Natural killer cell treated with Interleukin-12 subunit alpha and Interleukin-12 subunit beta and Interleukin-15 and Interleukin-18, amount 100 ng/mL, for 72 hours (primary cell): ENCODE measurements around the gene SEPHS1. TPM values are rescaled to one million over a fixed set of nuclear protein-coding genes. Genes with fewer than 3 reads are reported as not detected.
"Not testable (repeated sequence)": the region's sequence is repeated elsewhere in the genome, so short reads cannot be mapped to it uniquely, and the experiment has no call there.

ENCODE experiments used
- ATAC-seq, 2 donors: fragments of 150-1000 bp; cut with Tn5 transposase in 1 of 2; sonication (Bioruptor Pico), chemical (Tn5 transposase) in 1 of 2; 2 replicates each; pipeline ENCODE4 v1.10.0; 2021
- DNase-seq: peaks from one replicate; pipeline ENCODE4 v3.0.0; 2022; ENCODE audit warnings: low spot score
- H3K27ac Mint-ChIP-seq, 2 donors: 1 replicate in 1 of 2; 2 replicates in 1 of 2; pipeline ENCODE4 v1.8.0; 2022; ENCODE audit warnings: mixed read lengths in 2 of 2, mild to moderate bottlenecking in 1 of 2, moderate library complexity in 1 of 2
- H3K27me3 Mint-ChIP-seq, 2 donors: 1 replicate in 1 of 2; 2 replicates in 1 of 2; pipeline ENCODE4 v1.8.0; 2022; ENCODE audit warnings: mixed read lengths in 2 of 2
- H3K36me3 Mint-ChIP-seq: one replicate; pipeline ENCODE4 v1.8.0; 2022; ENCODE audit warnings: mixed read lengths
- H3K4me1 Mint-ChIP-seq, 2 donors: 1 replicate in 1 of 2; 2 replicates in 1 of 2; pipeline ENCODE4 v1.8.0; 2022; ENCODE audit warnings: low read depth in 2 of 2, mixed read lengths in 2 of 2, mild to moderate bottlenecking in 1 of 2
- H3K4me3 Mint-ChIP-seq: one replicate; pipeline ENCODE4 v1.8.0; 2022; ENCODE audit warnings: mixed read lengths
- H3K9me3 Mint-ChIP-seq: 2 replicates; pipeline ENCODE4 v1.8.0; 2022; ENCODE audit warnings: mixed read lengths
- total RNA-seq, 2 donors: library from RNA; stranded (reverse); gene quantifications; one replicate each; pipeline ENCODE4 v1.2.3, GENCODE V29; 2022

The SEPHS1 gene, protein sequence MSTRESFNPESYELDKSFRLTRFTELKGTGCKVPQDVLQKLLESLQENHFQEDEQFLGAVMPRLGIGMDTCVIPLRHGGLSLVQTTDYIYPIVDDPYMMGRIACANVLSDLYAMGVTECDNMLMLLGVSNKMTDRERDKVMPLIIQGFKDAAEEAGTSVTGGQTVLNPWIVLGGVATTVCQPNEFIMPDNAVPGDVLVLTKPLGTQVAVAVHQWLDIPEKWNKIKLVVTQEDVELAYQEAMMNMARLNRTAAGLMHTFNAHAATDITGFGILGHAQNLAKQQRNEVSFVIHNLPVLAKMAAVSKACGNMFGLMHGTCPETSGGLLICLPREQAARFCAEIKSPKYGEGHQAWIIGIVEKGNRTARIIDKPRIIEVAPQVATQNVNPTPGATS
- 10 to 100 TPM; 37.8 to 62.4 TPM for total RNA-seq

- no peaks in the 10 kb centered on the region for H3K9me3 Mint-ChIP-seq
- DNase-seq (peak; percentile 83), ATAC-seq (peak; percentile 89 to 92)
- H3K27ac Mint-ChIP-seq, result peak within 1 kb of the TSS; percentile 78 to 89
- peaks cover 20 to 23% of the 10 kb centered on the region in 2 donors for H3K27me3 Mint-ChIP-seq
- peaks cover 26 to 36% of the 10 kb centered on the region in 2 donors for H3K4me1 Mint-ChIP-seq
- H3K36me3 Mint-ChIP-seq, result no peaks in the 10 kb centered on the region
- peak within 1 kb of the TSS; percentile 86 for H3K4me3 Mint-ChIP-seq
Observed at GRCh38 chr10:13348216-13349017, at the start of gene SEPHS1. Gene SEPHS1, minus strand, starts transcription at chr10:13348293. Its CDS starts 3,343 bp downstream, at chr10:13344950.

GRCh38 chr10:13397052-13397451 is 49.0 kb upstream of the SEPHS1 start:
- H3K4me1 Mint-ChIP-seq, result no peaks in the 10 kb centered on the region
- no peak for DNase-seq

GRCh38 chr10:13396369-13396768 is 48.3 kb upstream of the SEPHS1 start:
- Mint-ChIP-seq H3K36me3 (no peaks in the 10 kb centered on the region), H3K9me3 (no peaks in the 10 kb centered on the region), H3K4me1 (no peaks in the 10 kb centered on the region), H3K27ac (no peak overlapping the region), H3K4me3 (no peak overlapping the region), H3K27me3 (peaks cover 15 to 17% of the 10 kb centered on the region in 2 donors)
- DNase-seq (no peak), ATAC-seq (no peak)

More at GRCh38 chr10:13397052-13397451, 49.0 kb upstream of the SEPHS1 start:
- no peak for ATAC-seq
- Mint-ChIP-seq H3K27me3 (peaks cover 11 to 14% of the 10 kb centered on the region in 2 donors), H3K9me3 (no peaks in the 10 kb centered on the region), H3K27ac (no peak overlapping the region), H3K36me3 (no peaks in the 10 kb centered on the region), H3K4me3 (no peak overlapping the region)

- Mint-ChIP-seq H3K4me3 (no peak overlapping the region), H3K4me1 (no peaks in the 10 kb centered on the region), H3K27ac (no peak overlapping the region), H3K27me3 (peaks cover 17 to 18% of the 10 kb centered on the region in 2 donors), H3K9me3 (no peaks in the 10 kb centered on the region), H3K36me3 (no peaks in the 10 kb centered on the region)
- ATAC-seq (no peak), DNase-seq (no peak)
Observed at GRCh38 chr10:13395540-13395939, 47.4 kb upstream of the SEPHS1 start.

GRCh38 chr10:13393640-13394039 is 45.5 kb upstream of the SEPHS1 start:
- ATAC-seq (no peak), DNase-seq (no peak)
- no peak overlapping the region for H3K27ac Mint-ChIP-seq
- H3K36me3 Mint-ChIP-seq, result no peaks in the 10 kb centered on the region
- H3K4me3 Mint-ChIP-seq, result no peak overlapping the region
- no peaks in the 10 kb centered on the region for H3K9me3 Mint-ChIP-seq
- H3K4me1 Mint-ChIP-seq, result no peaks in the 10 kb centered on the region
- H3K27me3 Mint-ChIP-seq, result peaks cover 14 to 16% of the 10 kb centered on the region in 2 donors

DNA sequence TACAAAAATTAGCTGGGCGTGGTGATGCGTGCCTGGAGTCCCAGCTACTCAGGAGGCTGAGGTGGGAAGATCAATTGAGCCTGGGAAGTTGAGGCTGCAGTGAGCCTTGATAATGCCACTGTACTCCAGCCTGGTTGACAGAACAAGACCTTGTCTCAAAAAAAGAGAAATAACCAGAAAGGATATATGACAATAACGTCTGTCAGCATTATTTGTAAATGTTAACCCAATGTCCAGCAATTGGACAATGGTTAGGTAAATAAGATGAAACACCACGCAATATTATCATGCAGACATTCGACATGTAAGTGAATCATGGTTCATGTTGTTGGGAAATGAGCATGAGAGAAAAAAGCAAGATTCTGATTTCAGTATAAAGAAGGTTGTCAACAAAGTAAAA is 44.6 kb upstream of the SEPHS1 start:
- Mint-ChIP-seq H3K4me3 (no peak overlapping the region), H3K9me3 (no peaks in the 10 kb centered on the region), H3K4me1 (no peaks in the 10 kb centered on the region), H3K27ac (no peak overlapping the region), H3K36me3 (no peaks in the 10 kb centered on the region), H3K27me3 (peaks cover 16 to 20% of the 10 kb centered on the region in 2 donors)
- ATAC-seq (no peak), DNase-seq (no peak)

DNA sequence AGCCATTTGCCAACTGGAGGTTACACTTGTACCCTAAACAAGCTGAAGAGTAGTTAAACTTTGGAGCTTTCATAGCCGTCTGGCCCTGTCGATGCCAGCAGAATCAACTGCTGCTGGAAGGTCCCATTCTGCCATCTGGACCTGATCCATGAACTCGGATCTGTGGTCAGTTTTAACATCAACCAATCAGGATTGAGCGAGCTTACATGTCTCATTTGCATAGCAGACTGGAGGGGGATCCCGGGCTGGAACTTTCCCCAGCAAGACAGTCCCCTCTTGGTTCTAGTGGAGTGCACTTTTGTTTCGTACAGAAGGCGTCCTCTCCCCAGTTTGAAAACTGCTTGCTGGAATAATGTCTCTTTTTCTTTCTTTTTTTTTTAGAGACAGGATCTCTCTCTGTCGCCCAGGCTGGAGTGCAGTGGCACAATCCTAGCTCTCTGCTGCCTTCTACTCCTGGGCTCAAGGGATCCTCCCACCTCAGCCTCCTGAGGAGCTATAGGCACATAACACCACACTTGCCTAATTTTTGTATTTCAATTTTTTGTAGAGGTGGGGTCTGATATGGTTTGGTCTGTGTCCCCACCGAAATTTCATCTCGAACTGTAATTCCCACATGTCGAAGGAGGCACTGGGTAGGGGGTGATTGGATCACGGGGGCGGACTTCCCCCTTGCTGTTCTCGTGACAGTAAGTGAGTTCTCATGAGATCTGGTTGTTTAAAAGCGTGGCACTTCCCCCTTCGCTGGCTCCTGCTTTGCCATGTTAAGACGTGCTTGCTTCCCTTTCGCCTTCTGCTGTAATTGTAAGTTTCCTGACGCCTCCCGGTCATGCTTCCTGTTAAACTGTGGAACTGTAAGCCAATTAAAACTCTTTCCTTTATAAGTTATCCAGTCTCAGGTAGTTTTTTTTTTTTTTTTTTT is 42.8 kb upstream of the SEPHS1 start:
- Mint-ChIP-seq H3K36me3 (no peaks in the 10 kb centered on the region), H3K9me3 (no peaks in the 10 kb centered on the region), H3K4me1 (no peaks in the 10 kb centered on the region), H3K27ac (no peak overlapping the region), H3K4me3 (no peak overlapping the region), H3K27me3 (peaks cover 17 to 31% of the 10 kb centered on the region in 2 donors)
- no peak for ATAC-seq
- DNase-seq, result no peak

DNA sequence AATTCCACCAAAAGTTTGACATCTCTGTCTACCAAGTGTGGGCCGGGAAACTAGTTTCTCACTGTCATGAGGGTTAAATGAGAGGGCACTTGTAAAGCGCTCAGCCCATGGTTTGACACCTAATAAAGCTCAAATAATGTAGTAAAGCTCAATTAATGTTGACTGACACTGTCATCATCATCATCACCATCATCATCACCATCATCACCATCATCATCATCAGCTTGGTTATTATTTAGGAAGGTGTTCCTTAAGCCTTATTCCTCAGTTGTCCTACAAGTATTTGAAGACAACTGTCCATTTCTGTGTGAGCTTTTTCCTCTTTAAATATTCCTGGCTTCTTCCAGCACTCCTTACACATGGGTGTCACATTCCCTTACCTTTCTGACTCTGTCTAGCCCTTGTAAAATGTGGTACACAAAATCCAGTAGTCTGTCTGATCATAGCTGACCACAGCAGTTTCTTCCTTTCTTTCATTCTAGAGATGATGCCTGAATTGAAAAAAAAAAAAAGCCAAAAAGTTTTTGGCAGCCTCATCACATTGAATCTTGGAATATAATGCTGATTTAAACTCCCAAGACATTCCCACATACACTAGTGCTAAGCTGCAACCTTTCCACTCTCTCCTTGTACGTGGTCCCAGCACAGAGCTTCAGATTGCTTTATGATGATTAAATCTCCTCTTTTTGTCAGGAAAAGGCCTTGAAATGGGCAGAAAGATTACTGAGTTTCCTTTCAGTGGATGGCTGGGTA is 40.6 kb upstream of the SEPHS1 start:
- Mint-ChIP-seq H3K4me3 (no peak overlapping the region), H3K27me3 (peaks cover 15 to 31% of the 10 kb centered on the region in 2 donors), H3K36me3 (no peaks in the 10 kb centered on the region), H3K27ac (no peak overlapping the region), H3K9me3 (no peaks in the 10 kb centered on the region), H3K4me1 (no peaks in the 10 kb centered on the region)
- DNase-seq (no peak), ATAC-seq (no peak)

DNA sequence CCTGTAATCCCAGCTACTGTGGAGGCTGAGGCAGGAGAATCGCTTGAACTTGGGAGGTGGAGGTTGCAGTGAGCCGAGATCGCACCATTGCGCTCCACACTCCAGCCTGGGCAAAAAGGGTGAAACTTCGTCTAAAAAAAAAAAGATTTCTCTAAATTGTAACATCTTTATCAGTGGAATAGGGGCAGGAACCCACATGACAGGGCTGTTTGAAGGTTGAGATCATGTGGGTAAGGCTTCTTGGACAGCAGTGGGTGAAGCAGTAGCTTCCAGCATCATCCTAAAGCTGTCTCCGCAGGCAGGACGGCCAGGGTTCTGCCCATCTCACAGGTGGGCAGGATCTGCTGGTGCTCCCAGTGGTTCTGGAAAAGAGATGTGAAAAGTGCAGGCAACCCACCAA is 37.9 kb upstream of the SEPHS1 start:
- Mint-ChIP-seq H3K27ac (no peak overlapping the region), H3K4me3 (no peak overlapping the region), H3K4me1 (peaks cover 6 to 10% of the 10 kb centered on the region in 2 donors), H3K9me3 (no peaks in the 10 kb centered on the region), H3K36me3 (no peaks in the 10 kb centered on the region), H3K27me3 (peaks cover 22 to 47% of the 10 kb centered on the region in 2 donors)
- no peak for ATAC-seq
- DNase-seq, result no peak

- Mint-ChIP-seq H3K27me3 (peaks cover 29 to 55% of the 10 kb centered on the region in 2 donors), H3K4me1 (peaks cover 6 to 10% of the 10 kb centered on the region in 2 donors), H3K36me3 (no peaks in the 10 kb centered on the region), H3K27ac (no peak overlapping the region), H3K4me3 (no peak overlapping the region), H3K9me3 (no peaks in the 10 kb centered on the region)
- ATAC-seq (no peak), DNase-seq (no peak)
Observed at GRCh38 chr10:13383399-13383761, 35.3 kb upstream of the SEPHS1 start.

- H3K27me3 Mint-ChIP-seq, result peaks cover 29 to 50% of the 10 kb centered on the region in 2 donors
- H3K9me3 Mint-ChIP-seq, result no peaks in the 10 kb centered on the region
- peaks cover 6 to 10% of the 10 kb centered on the region in 2 donors for H3K4me1 Mint-ChIP-seq
- DNase-seq (no peak), ATAC-seq (no peak)
- H3K27ac Mint-ChIP-seq, result no peak overlapping the region
- no peaks in the 10 kb centered on the region for H3K36me3 Mint-ChIP-seq
- no peak overlapping the region for H3K4me3 Mint-ChIP-seq
Observed at GRCh38 chr10:13382703-13383398, 34.8 kb upstream of the SEPHS1 start.

GRCh38 chr10:13379061-13379460 is 31.0 kb upstream of the SEPHS1 start:
- not testable (repeated sequence) for DNase-seq, H3K4me1 Mint-ChIP-seq, H3K36me3 Mint-ChIP-seq, H3K9me3 Mint-ChIP-seq, H3K4me3 Mint-ChIP-seq, H3K27ac Mint-ChIP-seq, ATAC-seq
- H3K27me3 Mint-ChIP-seq, result peaks cover 26 to 46% of the 10 kb centered on the region in 2 donors
